T-cell (primary cell): ENCODE data around the gene ITPK1. TPM values are rescaled to one million over a fixed set of nuclear protein-coding genes. Genes with fewer than 3 reads are reported as not detected.
A peak's percentile ranks its signal among the peaks of the same experiment; 100 is the strongest.

ENCODE experiments used
- ATAC-seq, 4 experiments: fragments of 200-7000 bp in 3 of 4; fragments of 150-1000 bp in 1 of 4; cut with Tn5 transposase; replicated peaks in 1 of 4; 1 replicate in 3 of 4; 2 replicates in 1 of 4; pipeline ENCODE4 v1.10.0; 2021; ENCODE audit warnings: moderate library complexity in 3 of 4, mild to moderate bottlenecking in 2 of 4, moderate number of reproducible peaks in 1 of 4
- CTCF ChIA-PET, 2 donors: fragments of 300-600 bp; sonication (Branson Sonifier 250); formaldehyde crosslinking; loops; one replicate each; lab custom pipeline; 2022; ENCODE audit warnings: antibody characterized with exemption in 2 of 2; lab: Charles Lee
- POLR2A ChIA-PET, 2 donors: fragments of 300-600 bp; sonication (Branson Sonifier 250); formaldehyde crosslinking; loops; one replicate each; lab custom pipeline; 2022; ENCODE audit warnings: antibody characterized with exemption in 2 of 2; lab: Charles Lee
- DNase-seq, 35 experiments: peaks; one replicate each; pipeline versions ENCODE4 v3.0.0 to v3.0.0-alpha.2; 2013 to 2023
- H3K27ac ChIP-seq: one replicate; pipeline ENCODE4 v1.5.1; 2013; ENCODE audit warnings: low read length
- H3K27me3 ChIP-seq, 2 experiments: replicated peaks in 1 of 2; 1 replicate in 1 of 2; 2 replicates in 1 of 2; pipeline versions ENCODE4 v1.6.1 to v1.7.0; 2013; ENCODE audit warnings: low read length in 1 of 2, mixed read lengths in 1 of 2; ENCODE audit not compliant: control insufficient read depth in 2 of 2, insufficient read depth in 2 of 2; ENCODE audit errors: extremely low read depth in 1 of 2
- H3K36me3 ChIP-seq, 2 donors: 1 replicate in 1 of 2; 2 replicates in 1 of 2; pipeline versions ENCODE4 v1.6.1 to v1.7.0; 2013; ENCODE audit warnings: low read length in 1 of 2; ENCODE audit not compliant: control insufficient read depth in 2 of 2, insufficient read depth in 1 of 2; ENCODE audit errors: extremely low read depth in 1 of 2
- H3K4me1 ChIP-seq, 2 experiments: 1 replicate in 1 of 2; 2 replicates in 1 of 2; pipeline versions ENCODE4 v1.6.1 to v1.7.0; 2013; ENCODE audit warnings: low read length in 2 of 2, mixed read lengths in 1 of 2; ENCODE audit not compliant: insufficient read depth in 2 of 2, control insufficient read depth in 1 of 2; ENCODE audit errors: extremely low read depth in 1 of 2
- H3K4me3 ChIP-seq, 2 donors: 1 replicate in 1 of 2; 2 replicates in 1 of 2; pipeline versions ENCODE4 v1.5.1 to v1.7.0; 2013; ENCODE audit warnings: mild to moderate bottlenecking in 2 of 2, low read length in 1 of 2, moderate library complexity in 1 of 2; ENCODE audit not compliant: control insufficient read depth in 1 of 2; ENCODE audit errors: extremely low read depth in 1 of 2
- H3K9me3 ChIP-seq: 2 replicates; pipeline ENCODE4 v1.7.0; 2013
- H3K27ac Mint-ChIP-seq, 2 donors: one replicate each; pipeline ENCODE4 v1.8.0; 2020 to 2021; ENCODE audit warnings: mild to moderate bottlenecking in 2 of 2, mixed read lengths in 2 of 2
- H3K27me3 Mint-ChIP-seq, 2 donors: one replicate each; pipeline ENCODE4 v1.8.0; 2021 to 2022; ENCODE audit warnings: mixed read lengths in 2 of 2
- H3K36me3 Mint-ChIP-seq: one replicate; pipeline ENCODE4 v1.8.0; 2021; ENCODE audit warnings: mixed read lengths
- H3K4me1 Mint-ChIP-seq, 3 donors: one replicate each; pipeline ENCODE4 v1.8.0; 2020 to 2022; ENCODE audit warnings: mixed read lengths in 3 of 3, mild to moderate bottlenecking in 1 of 3
- H3K4me3 Mint-ChIP-seq, 3 donors: one replicate each; pipeline ENCODE4 v1.8.0; 2020 to 2022; ENCODE audit warnings: mild to moderate bottlenecking in 3 of 3, mixed read lengths in 3 of 3, moderate library complexity in 3 of 3
- H3K9me3 Mint-ChIP-seq, 3 donors: one replicate each; pipeline ENCODE4 v1.8.0; 2020 to 2022; ENCODE audit warnings: mixed read lengths in 3 of 3
- WGBS: methylation state at CpG from one replicate; pipeline ENCODE4 v1.1.5; 2013; ENCODE audit warnings: missing lambda C conversion rate; ENCODE audit not compliant: insufficient coverage; 5-methylcytosine and 5-hydroxymethylcytosine counted together
- total RNA-seq, 35 experiments: library from RNA in 6 of 35; stranded (reverse) in 6 of 35; fragments of 120-200 nt in 1 of 35; gene quantifications; one replicate each; pipeline versions ENCODE4 v1.2.1 to v1.2.4 and lab custom pipeline; 2013 to 2026

The ITPK1 gene
- total RNA-seq, 5 donors from 2014 or later (not counting 1 experiment from before 2014, with no cell fraction given), result 28.0 to 43.0 (median 39.5) TPM

DNA sequence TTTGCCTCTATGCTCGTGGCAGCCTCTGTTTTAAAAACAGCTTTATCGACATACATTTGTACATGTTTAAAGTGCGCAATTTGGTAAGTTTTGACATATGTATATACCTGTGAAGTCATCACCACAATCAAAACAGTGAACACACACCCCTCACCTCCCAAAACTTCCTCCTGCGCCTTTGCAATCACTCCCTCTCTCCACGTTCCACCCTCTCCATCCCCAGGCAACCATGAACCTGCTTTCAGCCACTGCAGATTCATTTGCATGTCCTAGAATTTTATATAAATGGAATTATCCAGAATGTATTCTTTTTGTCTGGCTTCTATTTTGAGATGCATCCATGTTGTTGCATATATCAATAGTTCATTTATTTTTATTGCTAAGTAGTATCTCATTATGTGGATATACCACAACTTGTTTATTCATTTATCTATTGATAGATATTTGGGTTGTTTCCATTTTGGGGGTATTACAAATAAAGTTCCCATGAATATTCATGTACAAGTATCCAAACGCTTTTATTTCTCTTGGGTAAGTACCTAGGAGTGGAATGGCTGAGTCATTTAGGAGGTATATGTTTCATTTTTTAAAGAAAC is 208.3 kb downstream of the ITPK1 start:
- no CpG with 5 or more reads among the region's 6 CpGs for WGBS
- H3K4me1 Mint-ChIP-seq, result peaks cover 15 to 26% (median 18%) of the 10 kb centered on the region in 3 donors
- Histone ChIP-seq H3K27me3 (peaks cover 0 to 30% of the 10 kb centered on the region in 2 experiments), H3K4me3 (no peak overlapping the region), H3K9me3 (no peaks in the 10 kb centered on the region), H3K27ac (no peak overlapping the region), H3K36me3 (no peaks in the 10 kb centered on the region), H3K4me1 (peaks cover 0 to 19% of the 10 kb centered on the region in 2 experiments)
- ChIA-PET POLR2A (no interaction called here), CTCF (no interaction called here)
- ATAC-seq (no peak), DNase-seq (no peak)
- no peaks in the 10 kb centered on the region for H3K9me3 Mint-ChIP-seq
- no peak overlapping the region for H3K4me3 Mint-ChIP-seq
- H3K36me3 Mint-ChIP-seq, result no peaks in the 10 kb centered on the region
- H3K27ac Mint-ChIP-seq, result no peak overlapping the region
- peaks cover 6 to 9% of the 10 kb centered on the region in 2 donors for H3K27me3 Mint-ChIP-seq

DNA sequence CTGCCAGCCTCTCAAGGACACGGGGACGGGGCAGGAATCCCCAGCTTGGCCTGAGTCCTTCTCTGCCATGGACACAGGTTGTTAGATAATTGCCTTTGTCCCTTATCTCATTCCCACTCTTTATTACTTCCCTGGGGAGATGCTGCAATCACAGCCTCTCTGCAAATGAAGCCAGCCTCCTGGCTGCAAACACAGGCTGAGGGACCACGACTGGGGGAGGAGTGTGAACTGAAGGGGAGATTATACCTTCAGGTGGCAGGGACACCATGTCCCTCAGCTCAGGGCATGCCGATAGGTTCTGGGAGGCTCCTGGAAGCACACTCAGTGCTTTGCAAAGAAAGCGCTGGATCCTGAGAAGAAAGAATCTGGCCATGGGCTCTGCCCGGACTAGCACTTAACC is 208.9 kb downstream of the ITPK1 start:
- H3K36me3 Mint-ChIP-seq, result no peaks in the 10 kb centered on the region
- peaks cover 0 to 23% of the 10 kb centered on the region in 2 experiments for H3K4me1 ChIP-seq
- H3K4me1 Mint-ChIP-seq, result peaks cover 17 to 30% (median 19%) of the 10 kb centered on the region in 3 donors
- ChIA-PET POLR2A (no interaction called here), CTCF (no interaction called here)
- no peaks in the 10 kb centered on the region for H3K36me3 ChIP-seq
- DNase-seq, result no peak
- H3K27ac ChIP-seq, result no peak overlapping the region
- no peak overlapping the region for H3K4me3 ChIP-seq
- no peaks in the 10 kb centered on the region for H3K9me3 ChIP-seq
- H3K27me3 ChIP-seq, result peaks cover 0 to 35% of the 10 kb centered on the region in 2 experiments
- no peak overlapping the region for H3K27ac Mint-ChIP-seq
- H3K4me3 Mint-ChIP-seq, result no peak overlapping the region
- no peaks in the 10 kb centered on the region for H3K9me3 Mint-ChIP-seq
- WGBS, result 56% methylated on average over 6 of the region's 6 CpGs
- ATAC-seq, result no peak
- peaks cover 6 to 9% of the 10 kb centered on the region in 2 donors for H3K27me3 Mint-ChIP-seq

DNA sequence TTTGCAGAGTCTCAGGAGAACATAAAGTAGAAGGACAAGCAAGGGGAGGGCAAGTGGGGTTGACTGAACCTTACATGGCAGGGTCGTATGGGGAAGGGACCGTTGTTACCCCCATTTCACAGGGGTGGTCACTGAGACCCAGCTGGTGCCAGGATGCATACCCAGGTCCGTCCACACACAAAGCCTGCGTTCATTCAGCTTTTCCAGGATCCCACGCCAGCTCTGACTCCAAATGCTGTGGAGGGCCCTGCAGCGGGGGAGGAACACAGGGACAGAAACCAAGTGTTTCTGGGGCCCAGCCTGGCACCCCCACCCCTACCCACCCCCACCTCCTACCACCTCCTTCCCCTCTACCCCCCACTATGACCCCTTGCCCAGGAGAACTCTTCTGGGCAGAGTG is 209.3 kb downstream of the ITPK1 start:
- no peaks in the 10 kb centered on the region for H3K36me3 Mint-ChIP-seq
- ChIA-PET CTCF (no interaction called here), POLR2A (no interaction called here)
- Histone ChIP-seq H3K9me3 (no peaks in the 10 kb centered on the region), H3K4me1 (peaks cover 0 to 23% of the 10 kb centered on the region in 2 experiments), H3K27me3 (peaks cover 0 to 36% of the 10 kb centered on the region in 2 experiments), H3K27ac (no peak overlapping the region), H3K4me3 (no peak overlapping the region), H3K36me3 (no peaks in the 10 kb centered on the region)
- H3K27me3 Mint-ChIP-seq, result peaks cover 6 to 9% of the 10 kb centered on the region in 2 donors
- WGBS, result 85% methylated on average over 4 of the region's 6 CpGs
- peaks cover 17 to 30% (median 19%) of the 10 kb centered on the region in 3 donors for H3K4me1 Mint-ChIP-seq
- no peaks in the 10 kb centered on the region for H3K9me3 Mint-ChIP-seq
- H3K4me3 Mint-ChIP-seq, result no peak overlapping the region
- no peak for DNase-seq
- ATAC-seq, result no peak
- H3K27ac Mint-ChIP-seq, result no peak overlapping the region

DNA sequence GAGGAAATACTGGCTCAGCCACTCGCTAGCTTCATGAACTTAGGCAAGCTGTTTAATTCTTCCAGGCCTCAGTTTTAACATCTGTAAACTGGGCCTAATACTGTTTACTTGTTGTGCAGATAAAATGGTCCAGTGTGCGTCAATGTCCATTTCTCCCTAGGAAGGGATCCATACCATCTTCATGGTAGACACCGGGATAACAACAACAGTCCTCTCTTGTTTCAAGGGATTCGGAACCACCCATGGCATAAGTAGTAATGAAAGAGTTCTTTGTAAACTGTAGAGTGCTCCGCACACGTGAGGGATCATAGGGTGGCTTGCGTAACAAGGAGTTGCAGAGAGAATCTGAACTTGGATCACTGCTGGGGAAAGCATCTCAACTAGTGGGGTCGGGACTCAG is 210.1 kb downstream of the ITPK1 start:
- Mint-ChIP-seq H3K4me1 (peaks cover 17 to 30% (median 19%) of the 10 kb centered on the region in 3 donors), H3K4me3 (no peak overlapping the region), H3K9me3 (no peaks in the 10 kb centered on the region), H3K27ac (no peak overlapping the region), H3K27me3 (peaks cover 6 to 9% of the 10 kb centered on the region in 2 donors), H3K36me3 (no peaks in the 10 kb centered on the region)
- ChIA-PET CTCF (no interaction called here), POLR2A (no interaction called here)
- 90% methylated on average over 5 of the region's 8 CpGs for WGBS
- Histone ChIP-seq H3K4me1 (peaks cover 0 to 23% of the 10 kb centered on the region in 2 experiments), H3K9me3 (no peaks in the 10 kb centered on the region), H3K36me3 (no peaks in the 10 kb centered on the region), H3K27ac (no peak overlapping the region), H3K27me3 (peaks cover 0 to 42% of the 10 kb centered on the region in 2 experiments), H3K4me3 (no peak overlapping the region)
- DNase-seq, result no peak
- no peak for ATAC-seq

DNA sequence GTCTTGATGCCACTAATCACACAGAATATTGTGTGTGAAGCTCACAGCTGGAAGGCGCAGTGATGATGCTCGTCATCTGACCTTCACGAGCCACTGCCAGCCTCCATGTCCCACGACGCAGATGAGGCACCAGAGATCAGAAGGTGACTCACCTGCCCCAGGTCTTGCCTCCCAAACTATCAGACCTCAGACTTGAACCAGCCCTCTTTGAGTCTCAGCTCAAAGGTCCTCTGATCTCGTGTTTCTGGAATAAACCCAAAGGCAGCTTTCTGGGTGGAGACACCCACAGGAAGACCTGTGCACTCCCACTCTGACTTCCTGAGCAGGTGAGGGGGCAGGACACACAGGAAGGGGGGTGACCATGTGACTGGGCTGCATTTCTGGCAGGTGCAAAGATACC is 212.4 kb downstream of the ITPK1 start:
- H3K9me3 ChIP-seq, result no peaks in the 10 kb centered on the region
- 21% methylated on average over 5 of the region's 6 CpGs for WGBS
- ATAC-seq (peak; percentile 43 to 62 (median 52)), DNase-seq (no peak)
- H3K27ac ChIP-seq, result no peak overlapping the region
- H3K27me3 ChIP-seq, result peaks cover 0 to 54% of the 10 kb centered on the region in 2 experiments
- H3K27me3 Mint-ChIP-seq, result peaks cover under 1 to 8% of the 10 kb centered on the region in 2 donors
- H3K27ac Mint-ChIP-seq, result peak overlapping the region; percentile 23 to 39
- POLR2A ChIA-PET, result no interaction called here
- H3K4me3 Mint-ChIP-seq, result peak overlapping the region in 1 of 3 donors; percentile 61
- CTCF ChIA-PET, result no interaction called here
- peaks cover 18 to 37% (median 24%) of the 10 kb centered on the region in 3 donors for H3K4me1 Mint-ChIP-seq
- no peaks in the 10 kb centered on the region for H3K36me3 Mint-ChIP-seq
- H3K4me1 ChIP-seq, result peaks cover 0 to 29% of the 10 kb centered on the region in 2 experiments
- H3K9me3 Mint-ChIP-seq, result no peaks in the 10 kb centered on the region
- no peaks in the 10 kb centered on the region for H3K36me3 ChIP-seq
- no peak overlapping the region for H3K4me3 ChIP-seq

DNA sequence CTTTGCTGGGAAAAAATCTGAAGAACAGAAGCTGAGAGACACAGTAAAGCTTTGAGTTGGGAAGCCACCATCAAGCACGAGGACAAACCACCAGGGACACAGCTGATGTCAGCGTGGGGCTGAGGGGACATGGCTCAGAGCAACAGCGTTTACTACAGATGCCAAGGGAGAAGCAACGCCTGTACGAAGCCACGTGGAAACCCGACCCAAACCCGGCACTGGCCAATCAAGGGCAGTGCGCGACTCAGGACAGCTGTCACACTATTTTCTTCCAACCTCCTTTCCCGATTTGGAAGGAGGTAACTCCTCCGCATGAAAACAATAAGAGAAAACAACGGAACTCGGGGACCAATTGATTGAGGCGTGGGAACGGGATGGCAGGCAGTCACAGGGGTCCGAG is 213.0 kb downstream of the ITPK1 start:
- Mint-ChIP-seq H3K36me3 (no peaks in the 10 kb centered on the region), H3K27ac (peak overlapping the region; percentile 3 to 29), H3K4me3 (peak overlapping the region in 1 of 3 donors; percentile 61), H3K27me3 (peaks cover 7 to 8% of the 10 kb centered on the region in 2 donors), H3K9me3 (no peaks in the 10 kb centered on the region), H3K4me1 (peaks cover 24 to 44% (median 30%) of the 10 kb centered on the region in 3 donors)
- H3K9me3 ChIP-seq, result no peaks in the 10 kb centered on the region
- 25% methylated on average over 8 of the region's 17 CpGs for WGBS
- peaks cover 0 to 35% of the 10 kb centered on the region in 2 experiments for H3K4me1 ChIP-seq
- H3K27ac ChIP-seq, result no peak overlapping the region
- no peaks in the 10 kb centered on the region for H3K36me3 ChIP-seq
- H3K27me3 ChIP-seq, result peaks cover 0 to 59% of the 10 kb centered on the region in 2 experiments
- no peak overlapping the region for H3K4me3 ChIP-seq
- CTCF ChIA-PET, result no interaction called here
- POLR2A ChIA-PET, result interaction anchor here in 1 of 2 donors (0.6 kb wide), 1 partner anchor 31 kb away, joined by 3 read pairs; no protein-coding TSS in a partner anchor
- no peak for DNase-seq
- no peak for ATAC-seq
